ENCODE data around the gene MACO1. TPM values are rescaled to one million over a fixed set of nuclear protein-coding genes. Genes with fewer than 3 reads are reported as not detected.
"Not testable (repeated sequence)": the region's sequence is repeated elsewhere in the genome, so short reads cannot be mapped to it uniquely, and the experiment has no call there.

Gene MACO1
- polyA plus RNA-seq, 10 donors = 15.3 to 21.2 (median 18.5) TPM

DNA sequence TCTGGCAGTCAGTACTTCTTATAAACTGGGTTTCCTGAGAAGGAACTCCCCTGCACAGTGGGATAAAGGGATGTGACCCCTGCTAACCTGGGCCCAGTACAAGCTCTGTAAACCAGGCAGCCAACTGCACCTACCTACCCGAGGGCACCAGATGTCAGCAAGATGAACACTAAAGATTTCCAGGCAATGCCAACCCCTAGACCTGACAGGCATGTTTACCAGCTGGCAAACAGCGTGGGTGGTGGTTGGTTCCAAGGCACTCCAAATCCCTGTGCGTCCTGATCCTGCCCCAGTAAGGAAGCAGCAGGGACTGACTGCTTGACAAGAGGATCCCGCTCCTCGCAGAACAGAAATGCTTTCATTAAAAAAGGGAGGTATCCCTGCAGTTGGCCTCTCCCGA, 7.5 kb upstream of the MACO1 start:
- not testable (repeated sequence) for DNase-seq

DNA sequence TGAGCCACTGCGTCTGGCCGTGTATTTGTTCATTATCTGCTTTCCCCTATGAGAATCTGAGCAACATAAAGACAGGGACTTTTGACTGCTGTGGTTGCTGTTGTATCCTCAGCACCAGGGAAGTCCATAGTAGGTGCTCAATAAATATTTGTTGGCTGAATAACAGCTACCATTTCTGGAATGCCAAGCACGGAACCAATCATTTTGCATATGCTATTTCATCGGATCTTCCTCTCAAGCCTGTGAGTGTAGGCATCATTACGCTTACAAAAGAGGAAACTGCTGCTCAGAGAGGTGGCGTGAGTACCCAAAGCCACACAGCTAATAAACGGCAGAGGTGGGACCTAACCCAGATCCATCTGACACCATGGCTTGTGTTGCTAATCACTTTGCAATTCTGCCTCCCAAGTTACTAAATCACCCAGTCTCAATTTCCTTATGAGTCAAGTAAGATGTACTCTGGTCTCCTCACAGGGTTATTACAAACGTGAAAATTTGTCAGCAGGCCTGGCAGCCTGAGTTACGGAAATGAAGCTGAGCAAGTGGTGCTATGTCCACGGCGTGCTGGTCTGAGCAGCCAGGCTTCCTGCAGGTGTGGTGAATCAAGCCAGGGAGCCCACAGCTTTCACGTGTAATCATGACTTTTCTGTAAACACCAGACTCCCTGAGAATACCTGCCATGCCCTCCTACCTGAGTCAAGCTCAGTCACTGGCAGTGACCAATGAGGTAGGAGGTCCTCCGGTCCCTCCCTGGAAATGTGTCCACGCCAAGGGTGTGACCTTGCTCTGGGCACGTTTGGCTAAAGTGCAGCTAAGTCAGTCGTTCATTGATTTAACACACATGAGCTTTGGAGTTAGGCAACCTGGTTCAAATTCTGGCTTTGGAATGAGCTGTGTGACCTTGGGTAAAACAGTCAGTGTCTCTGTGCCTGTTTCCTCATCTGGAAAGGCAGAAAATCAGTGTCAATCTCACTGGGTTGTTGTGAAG, 5.3 kb upstream of the MACO1 start:
- DNase-seq = no peak

DNA sequence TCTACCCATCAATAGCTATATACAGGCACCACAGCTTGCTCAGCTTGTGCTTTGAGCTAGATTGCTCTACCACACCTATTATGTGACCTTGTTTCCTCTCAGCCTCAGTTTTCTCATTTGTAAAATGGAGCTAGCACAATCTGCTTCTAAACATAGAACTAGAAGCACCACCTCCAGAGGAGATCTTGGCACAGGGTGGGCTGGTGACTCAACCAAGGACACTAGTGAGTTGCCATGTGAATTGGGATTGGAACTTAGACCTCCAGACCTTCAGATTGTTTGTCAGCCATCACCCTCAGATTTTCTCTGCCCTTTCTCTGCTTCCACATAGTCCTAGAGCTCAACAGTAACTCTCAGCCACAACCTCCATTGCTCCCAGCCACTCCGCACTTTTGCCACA, 3.0 kb upstream of the MACO1 start:
- no peak for DNase-seq

DNA sequence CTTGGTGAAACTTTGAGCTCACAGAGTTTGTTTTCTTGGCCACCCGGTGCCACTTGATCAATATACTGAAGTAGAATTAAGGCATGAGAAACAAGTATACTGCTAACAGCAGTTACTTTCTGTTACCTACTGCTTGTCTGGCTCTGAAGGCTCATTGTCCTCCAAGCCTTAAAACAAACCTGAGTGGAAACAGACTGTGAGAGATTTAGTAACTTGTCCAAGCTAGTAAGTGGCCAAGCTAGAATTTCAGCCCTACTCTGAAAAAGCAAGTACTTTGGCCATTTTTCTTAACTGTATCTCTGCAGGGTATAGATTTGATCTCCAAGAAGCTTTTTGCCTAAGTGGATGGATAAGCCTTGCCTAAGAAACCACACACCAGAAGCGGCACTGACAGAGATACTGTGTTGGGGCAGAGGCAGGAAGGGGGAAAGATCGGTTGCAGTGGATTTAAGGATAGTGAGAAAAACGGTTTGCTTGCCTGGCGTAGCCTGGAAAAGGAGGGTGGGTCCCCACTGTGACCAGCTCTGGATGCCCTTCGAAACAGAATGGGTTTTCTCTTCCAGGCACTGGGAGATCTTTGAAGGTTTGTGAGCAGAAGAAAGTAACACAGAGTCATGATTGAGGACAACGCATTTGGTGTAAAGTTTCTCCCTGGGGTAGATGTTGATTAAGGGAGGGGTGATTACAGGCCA, 2.1 kb upstream of the MACO1 start:
- DNase-seq = no peak

DNA sequence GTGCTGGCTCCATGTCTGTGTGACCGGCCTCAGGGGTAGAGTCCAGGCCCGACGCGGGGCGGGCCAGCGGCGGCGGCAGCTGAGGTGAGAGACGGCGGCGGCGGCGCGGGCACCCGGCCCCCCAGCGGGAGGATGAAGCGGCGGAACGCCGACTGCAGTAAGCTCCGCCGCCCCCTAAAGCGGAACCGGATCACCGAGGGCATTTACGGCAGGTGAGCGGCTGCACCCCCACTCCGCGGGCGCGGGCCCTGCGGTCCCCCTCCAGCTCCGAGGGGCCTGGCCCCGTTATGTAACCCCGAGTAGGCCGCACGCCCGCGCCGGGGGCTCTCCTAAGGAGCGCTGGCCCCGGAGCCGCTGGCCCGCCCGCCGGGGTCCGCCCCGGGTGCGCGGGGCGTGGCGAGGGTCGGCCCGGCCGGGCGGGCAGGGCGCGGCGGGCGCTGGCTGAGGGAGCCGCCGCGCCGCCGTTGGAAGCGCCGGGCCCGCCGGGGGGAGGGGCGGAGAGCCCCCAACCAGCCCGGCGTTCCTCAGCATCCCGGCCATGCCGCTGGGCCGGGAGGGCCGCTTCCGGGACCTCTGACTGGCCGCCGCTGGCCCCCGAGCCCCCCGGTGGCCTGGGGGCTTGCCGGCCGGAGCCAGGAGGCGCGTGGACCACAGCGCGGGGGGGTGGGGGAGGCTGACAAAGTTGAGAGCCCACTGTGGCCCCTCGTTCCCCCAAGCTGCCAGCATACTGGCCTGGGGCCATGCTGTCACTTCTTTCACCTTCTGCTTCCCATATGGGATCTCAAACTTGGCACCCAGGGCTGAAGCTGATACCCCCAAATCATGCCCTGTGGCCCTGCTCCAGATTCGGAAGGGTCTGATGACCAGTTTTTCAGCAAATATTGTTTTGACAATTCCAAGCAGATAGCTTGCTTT, 527 bp downstream of the MACO1 start:
- peak in 2 of 3 donors; percentile 43 to 53 for DNase-seq

DNA sequence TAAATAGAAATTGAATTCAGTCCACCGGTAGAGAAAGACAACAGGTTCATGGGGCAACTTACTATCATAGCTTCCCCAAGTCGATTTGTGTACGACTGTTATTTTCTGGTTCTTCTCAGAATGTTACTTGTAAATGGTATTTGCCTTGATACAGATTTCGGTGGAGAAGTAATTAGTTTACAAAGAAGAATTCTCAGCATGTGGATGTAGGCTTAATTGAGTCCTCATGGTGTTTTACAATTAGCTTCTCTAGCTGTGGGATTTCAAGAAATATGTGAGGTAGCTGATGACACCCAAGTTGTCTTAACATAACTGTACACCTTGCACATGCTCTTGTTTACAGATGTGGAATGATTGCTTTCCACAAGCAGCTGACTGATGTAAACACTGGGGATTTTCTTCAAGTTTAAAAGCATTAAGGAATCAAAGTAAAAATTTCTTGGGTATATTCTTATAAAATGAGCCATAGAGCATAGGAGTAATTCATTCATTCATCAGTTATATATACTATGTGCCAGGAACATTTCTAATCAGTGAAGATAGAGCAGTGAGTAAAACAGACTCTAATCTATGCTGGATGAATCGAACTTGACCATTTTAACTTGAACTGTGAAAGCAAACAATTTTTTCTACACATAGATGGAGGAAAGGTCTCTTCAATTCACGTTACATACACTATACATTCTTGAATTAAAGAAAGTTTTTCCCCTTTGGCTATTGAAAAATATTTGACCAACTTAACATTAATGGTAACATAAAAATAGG, 1.4 kb downstream of the MACO1 start:
- no peak for DNase-seq

DNA sequence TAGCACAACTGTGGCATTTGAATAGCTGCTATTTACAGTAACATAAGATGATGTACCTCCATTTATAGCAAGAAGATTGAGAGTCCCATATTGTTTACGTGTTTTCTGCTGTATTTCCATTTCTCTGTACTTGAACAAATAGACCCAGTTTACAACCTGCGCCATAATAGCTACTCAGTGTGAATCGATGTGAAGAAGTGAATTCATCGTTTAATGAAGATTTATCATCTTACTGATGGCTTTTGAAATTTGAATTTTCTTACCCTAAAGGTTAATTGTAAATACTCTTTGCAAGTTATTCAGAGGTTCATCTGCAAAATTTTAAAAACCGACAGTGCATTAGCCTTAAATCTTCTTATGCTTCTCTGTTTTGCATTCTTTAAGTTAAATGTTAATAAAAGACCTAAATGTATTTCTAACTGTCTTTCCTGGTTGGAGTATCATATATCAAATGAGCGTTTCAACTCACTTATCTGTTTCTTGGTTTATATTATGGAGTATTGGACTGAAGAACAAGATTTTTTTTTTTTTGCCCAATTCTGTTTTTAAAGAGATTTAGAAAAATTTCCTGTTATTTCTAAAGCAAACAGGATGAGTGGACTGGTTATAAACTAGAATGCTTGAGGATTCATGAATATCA, 2.2 kb downstream of the MACO1 start:
- DNase-seq = no peak

DNA sequence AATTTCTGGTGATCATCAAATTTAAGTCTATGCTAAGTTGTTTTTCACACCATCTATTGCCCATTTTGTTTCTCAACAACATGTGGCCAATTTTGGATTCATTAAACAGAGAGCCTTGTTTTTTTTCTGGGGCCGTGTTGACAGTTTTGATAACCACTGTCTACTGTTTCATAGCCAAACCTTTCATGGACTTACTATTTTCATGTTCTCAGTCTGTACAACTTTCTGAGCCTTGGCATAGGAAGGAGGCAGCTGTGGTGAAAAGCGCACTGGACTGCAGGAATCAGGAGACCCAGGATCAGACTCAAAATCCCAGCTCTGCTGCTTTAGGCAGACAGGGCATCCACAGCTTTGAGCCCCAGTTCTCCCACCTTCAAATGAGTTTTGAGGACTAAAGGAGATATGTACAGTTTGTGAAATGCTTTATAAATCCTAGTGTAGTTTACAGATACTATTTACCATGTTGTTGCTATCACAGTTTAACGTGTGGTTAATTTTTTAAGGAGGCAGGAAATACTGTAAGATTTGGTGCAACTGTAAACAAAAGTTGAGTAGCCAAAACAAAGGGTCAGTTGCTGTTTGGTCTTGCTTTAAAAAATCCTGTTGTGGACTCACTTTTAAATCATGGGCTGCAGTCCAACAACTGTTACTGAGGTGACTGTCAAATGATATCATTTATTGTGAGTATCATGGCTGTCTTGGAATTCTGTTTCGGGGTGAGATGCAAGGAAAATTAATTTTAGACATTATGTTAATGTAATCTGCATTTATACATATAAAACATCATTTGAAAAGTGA, 2.9 kb downstream of the MACO1 start:
- DNase-seq = no peak

DNA sequence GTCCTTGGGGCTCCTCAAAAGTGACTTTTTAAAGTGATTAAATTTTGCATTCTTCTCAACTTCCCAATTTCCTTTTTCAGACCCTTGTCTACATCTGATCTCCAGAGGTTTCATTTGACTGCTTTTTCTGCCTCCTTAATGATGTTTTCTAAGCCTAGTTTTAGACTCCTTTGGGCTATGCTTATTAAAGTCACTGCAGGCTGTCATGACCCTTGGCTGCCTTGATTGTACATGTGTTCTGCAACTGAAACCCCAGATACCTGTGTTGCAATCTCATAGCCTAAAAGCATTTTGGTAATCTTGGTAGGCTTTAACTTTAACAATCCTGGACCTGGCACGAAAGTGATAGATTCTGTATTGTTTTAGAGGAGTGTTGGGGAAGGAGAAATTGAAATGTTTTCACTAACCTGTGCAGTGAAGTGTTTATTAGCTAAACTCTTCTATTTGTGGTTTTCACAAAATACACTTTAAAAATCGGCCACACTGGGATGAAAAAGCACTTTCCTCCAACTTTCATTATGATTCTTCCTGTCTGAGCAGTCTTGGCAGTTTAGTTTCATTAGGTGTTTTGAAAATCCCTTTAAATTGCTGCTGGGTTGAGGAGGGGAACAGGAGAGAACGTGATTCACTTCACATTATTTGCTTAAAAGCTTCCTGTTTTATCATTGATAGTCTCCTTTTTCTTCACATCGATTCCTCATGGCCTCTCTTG, 4.9 kb downstream of the MACO1 start:
- no peak for DNase-seq

DNA sequence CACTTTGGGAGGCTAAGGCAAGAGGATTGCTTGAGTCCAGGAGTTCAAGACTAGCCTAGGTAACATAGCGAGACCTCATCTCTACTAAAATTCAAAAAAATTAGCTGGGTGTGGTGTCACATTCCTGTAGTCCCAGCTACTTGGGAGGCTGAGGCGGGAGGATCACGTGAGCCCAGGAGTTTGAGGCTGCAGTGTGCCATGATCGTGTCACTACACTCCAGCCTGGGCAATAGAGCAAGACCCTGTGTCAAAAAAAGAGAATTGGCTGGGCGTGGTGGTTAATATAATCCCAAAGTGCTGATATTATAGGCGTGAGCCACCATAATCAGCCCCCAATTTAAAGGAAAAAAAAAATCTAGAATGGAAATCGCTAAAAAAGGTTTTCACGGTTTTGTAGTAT, 7.0 kb downstream of the MACO1 start:
- DNase-seq = no peak

DNA sequence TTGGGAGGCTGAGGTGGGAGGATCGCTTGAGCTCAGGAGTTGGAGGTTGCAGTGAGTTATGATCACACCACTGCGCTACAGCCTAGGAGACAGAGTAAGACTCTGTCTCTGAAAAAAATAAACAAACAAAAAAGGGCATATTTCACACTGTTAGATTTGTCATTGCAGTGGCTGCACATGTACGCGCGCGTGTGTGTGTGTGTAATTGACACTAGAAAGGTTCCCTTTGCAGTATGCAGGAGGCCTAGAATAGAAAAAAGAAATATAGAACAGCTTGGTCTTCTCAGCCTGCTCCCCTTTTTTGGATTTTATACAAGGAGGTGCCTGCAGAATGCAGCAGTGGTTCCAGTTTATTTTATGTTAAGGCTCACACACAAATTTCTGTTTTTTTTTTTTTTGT, 8.6 kb downstream of the MACO1 start:
- no peak for DNase-seq

DNA sequence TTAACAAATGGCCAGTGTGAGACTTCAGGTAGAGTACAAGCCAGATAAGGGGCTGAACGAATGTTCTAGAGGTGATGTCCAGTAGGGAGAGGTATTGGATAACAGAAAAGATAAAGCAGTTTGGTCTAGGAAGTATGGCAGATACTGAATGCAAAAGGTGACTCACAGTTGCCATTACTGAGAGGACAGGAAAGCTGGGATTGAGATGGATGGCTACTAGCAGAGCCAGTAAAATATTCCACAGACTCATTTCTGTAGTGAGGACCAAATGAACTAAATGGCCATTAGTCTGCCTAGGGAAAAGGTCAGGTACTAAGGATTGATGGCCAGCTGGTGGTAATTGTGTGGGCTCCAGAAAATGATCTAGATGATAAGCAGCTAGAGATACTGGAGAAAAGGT, 11.5 kb downstream of the MACO1 start:
- DNase-seq = no peak

DNA sequence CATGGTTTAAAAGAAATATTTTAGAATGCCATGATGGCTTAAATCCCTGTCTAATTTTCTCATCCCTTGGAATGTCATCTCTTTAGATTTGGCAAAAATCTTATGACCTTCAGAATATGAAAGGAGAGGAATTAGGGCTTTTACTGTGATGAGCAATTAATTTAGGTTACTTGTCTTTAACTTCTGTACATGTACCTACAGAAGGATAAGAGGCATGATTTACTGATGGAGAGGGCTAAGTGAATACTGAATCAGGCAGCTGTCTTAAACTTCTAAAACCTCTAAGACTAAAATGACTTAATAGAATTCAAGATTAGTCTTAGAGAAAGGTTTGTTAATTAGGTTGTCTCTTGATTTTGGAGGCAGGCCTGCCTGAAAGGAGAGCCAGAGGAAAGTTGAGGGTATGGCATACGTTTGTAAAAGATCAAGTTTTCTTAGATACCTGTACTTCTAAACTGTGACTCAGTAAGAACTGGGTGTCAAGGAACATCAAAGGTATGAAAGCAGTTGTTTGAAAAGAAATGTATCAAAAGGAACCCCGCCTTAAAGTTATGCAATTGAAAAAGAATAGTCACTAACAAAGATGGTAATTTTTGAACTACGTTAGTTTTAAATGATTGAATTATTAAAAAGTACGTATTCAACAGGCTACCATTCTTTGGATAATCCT, 12.5 kb downstream of the MACO1 start:
- DNase-seq = no peak

DNA sequence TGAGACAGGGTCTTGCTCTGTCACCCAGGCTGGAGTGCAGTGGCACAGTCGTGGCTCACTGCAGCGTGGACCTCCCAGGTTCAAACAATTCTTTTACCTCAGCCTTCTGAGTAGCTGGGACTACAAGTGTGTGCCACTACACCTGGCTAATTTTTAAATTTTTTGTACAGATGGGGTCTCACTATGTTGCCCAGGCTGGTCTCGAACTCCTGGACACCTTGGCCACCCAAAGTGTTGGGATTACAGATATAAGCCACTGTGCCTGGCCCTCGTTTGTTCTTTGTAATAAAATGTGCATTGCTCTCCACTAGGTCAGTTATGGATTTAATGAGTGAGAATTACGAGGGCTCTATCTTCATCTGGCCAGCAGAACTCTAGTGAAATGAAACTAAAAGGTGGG, 13.9 kb downstream of the MACO1 start:
- DNase-seq = not testable (repeated sequence)

DNA sequence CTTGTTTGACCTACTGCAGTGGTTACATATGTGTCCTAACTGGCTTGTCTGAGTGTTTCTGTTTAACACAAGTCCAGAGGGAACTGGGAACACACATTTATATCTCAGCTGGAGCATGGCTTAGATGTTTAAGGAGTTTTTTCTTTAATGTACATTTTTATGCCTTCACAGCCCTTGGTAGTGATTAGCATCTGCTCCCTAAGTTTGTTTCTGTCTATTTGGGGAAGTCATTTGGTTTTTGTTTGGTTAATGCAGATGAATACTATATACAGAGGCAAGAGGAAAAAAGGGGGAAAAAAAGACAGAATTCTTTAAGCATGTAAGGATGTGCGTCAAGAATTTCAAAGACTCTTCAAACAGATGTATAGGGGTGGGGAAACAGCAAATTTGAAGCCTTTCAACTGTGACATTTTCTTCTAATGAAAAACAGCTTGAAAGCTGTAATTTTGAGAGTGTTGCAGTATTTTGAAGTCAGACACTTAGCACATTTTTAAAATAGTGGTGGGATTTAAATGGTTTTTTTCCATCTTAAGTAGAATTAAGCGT, 15.4 kb downstream of the MACO1 start:
- no peak for DNase-seq

DNA sequence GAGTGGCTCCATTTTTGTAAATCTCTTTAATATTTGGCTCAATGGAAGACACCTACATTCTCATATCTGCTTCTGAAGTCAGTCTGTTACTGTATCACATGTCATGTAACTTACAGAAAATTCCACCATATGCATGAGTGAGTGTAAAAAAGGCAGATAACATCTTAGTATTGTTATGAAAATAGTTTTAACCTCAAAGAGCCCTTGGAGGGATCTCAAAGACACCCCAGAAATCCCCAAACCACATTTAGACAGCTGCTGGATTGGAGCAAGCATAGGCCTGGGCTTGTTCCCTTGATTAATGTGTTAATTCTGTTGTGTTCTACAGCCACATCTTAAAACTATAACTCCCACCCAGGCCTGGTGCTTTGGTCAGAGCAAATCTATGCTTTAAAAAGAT, 16.9 kb downstream of the MACO1 start:
- DNase-seq = no peak

DNA sequence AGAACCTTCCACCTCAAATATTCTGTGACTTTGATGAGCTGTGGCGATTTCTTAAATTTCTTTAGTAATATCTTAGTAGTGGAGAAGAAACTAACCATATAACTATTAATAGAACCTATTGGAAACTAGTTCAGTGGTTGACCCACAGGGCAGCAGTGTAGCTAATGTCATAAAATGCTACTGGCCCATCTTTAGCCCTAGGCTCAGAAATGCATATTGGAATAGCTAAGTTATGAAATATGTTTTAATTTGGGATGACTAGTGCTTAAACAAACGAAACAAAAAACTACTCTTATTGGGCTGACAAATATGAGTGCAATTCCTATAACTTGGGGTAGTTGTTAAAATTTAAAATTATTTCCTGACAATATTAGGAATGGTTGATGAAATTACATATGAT, 20.2 kb downstream of the MACO1 start:
- no peak for DNase-seq

DNA sequence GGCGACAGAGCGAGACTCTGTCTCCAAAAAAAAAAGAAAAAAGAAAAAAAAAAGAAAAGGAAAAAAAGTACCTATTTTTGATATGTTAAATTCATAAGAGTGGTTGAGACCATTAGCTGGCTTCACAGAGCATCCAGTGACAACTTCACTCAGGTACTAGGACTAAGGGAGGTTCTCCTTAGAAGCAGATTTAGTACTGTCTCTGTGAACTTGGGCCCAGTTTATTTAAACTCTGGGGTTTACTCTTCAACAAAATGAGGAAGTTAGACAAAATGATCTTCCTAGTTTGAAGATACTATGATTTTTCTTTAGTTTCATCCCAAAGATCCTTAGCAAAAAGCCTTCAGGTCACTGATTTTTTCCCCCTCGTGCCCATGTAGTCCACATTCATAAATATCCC, 21.2 kb downstream of the MACO1 start:
- DNase-seq = no peak

Measured in muscle of back (tissue), 11 donors.